ENCODE measurements around the gene SMIM10L2A.
"Not testable (repeated sequence)": the region's sequence is repeated elsewhere in the genome, so short reads cannot be mapped to it uniquely, and the experiment has no call there.

The SMIM10L2A gene

DNA sequence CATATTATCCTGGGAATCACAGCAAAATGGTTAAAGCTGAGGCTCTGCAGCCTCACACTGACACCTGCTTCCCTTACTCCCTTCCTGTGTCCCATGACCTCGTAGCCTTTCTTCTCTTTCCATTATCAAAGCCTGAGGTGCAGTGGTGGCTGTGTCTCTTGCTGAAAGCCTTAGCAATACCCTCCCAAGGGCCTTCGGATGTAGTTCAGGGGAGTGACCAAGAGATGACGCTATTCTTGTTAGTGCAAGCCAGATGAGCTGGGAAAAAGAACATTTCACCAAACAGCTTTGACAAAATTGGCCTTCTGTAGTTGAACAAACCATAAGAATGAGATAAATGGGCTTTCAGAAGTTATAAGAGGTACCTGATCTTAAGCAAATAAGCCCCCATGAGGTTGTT is 31.6 kb downstream of the SMIM10L2A start:
- DNase-seq (ENCODE audit: low read depth in 2 of 2) = no peak

- no peak for DNase-seq (ENCODE audit: low read depth in 2 of 2)
These were observed 33.1 kb downstream of the SMIM10L2A start for GRCh38 chrX:135454816-135455215.

DNA sequence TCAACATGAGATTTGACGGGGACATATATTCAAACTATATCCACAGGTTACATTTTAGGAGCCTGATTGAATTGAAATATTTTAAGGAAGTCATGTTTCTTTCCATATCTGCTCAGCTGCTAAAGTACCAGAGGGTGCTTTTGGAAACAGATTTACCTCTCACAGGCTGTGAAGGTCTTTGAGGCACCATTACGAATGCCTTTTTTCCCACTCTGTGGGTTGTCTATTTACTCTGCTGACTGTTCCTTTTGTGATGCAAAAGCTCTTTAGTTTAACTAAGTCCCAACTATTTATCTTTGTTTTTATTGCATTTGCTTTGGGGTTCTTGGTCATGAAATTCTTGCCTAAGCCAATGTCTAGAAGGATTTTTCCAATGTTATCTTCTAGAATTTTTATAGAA is 40.0 kb downstream of the SMIM10L2A start:
- not testable (repeated sequence) for DNase-seq (ENCODE audit: low read depth in 2 of 2)

DNA sequence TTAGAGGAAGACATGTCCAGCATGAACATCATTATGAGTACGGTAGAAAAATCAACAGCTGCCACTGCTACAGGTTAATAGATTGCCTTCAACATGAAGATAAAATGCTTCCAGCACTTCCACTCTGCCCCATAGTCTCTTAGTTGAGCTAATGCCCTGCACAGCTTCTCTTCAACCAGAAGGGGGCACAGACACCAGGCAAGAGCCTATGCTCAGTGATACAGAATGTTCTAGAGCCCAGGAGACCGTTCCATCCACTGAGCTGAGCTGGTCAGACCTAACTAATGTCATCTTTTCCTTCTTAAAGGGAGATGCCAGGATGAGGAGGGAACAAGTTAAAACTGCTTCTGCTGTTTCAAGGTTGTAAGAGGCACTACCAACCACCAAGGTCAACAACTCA is 42.2 kb downstream of the SMIM10L2A start:
- no peak for DNase-seq (ENCODE audit: low read depth in 2 of 2)

DNA sequence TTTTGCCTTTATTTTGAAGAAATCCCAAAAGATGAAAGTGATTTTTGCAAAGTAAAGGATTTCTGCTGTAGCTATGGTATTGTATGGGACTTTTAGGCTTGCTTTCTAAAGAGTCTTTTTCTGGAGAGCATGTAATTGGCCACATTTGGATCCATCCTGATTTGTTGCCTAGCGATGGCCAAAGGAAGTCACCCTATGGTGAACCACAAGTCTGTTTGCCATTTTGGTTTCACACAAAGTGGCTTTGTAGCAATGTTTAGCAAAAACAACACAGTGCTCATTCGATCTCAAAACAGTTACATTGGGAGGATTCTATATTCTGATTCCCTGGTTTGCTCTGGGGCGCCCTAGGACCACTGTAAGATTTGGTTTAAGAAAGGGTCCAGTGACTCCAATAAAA is 54.6 kb downstream of the SMIM10L2A start:
- DNase-seq (ENCODE audit: low read depth in 2 of 2) = no peak

DNA sequence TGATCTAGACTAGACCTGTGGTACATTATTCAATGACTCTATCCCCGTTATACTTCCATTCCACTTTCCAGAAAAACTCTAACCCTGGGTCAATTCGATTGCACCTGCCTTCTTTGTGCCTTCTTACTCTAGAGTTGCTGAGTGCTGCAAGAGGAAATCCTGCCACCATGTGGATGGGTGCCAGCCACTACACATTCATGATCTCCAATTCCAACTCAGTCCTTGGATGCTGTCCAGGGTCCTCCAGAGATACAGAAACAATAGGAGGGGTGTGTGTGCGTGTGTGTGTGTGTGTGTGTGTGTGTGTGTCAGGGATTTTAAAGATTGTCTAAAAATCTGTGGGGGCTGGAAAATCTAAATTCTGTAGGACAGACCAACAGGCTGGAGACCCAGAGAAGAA is 55.8 kb downstream of the SMIM10L2A start:
- peak in 1 of 2 donors; percentile 0 for DNase-seq (ENCODE audit: low read depth in 2 of 2)

All from stimulated activated CD4-positive, alpha-beta T cell treated with anti-CD3 and anti-CD28 coated beads, Interleukin-1b, Interleukin-23, amount 100 ng/mL, for 1 hour (primary cell).